GM21825 (cell line): Measurements from ENCODE around the gene ZNF132.
A peak's percentile ranks its signal among the peaks of the same experiment; 100 is the strongest.
"Not testable (repeated sequence)": the region's sequence is repeated elsewhere in the genome, so short reads cannot be mapped to it uniquely, and the experiment has no call there.

Experiments used
- ATAC-seq: cut with Tn5 transposase; IDR thresholded peaks from one replicate; pipeline ENCODE4 v1.9.1; 2021; ENCODE audit warnings: mild to moderate bottlenecking, moderate library complexity; ENCODE audit not compliant: unreplicated experiment

ZNF132 gene

DNA sequence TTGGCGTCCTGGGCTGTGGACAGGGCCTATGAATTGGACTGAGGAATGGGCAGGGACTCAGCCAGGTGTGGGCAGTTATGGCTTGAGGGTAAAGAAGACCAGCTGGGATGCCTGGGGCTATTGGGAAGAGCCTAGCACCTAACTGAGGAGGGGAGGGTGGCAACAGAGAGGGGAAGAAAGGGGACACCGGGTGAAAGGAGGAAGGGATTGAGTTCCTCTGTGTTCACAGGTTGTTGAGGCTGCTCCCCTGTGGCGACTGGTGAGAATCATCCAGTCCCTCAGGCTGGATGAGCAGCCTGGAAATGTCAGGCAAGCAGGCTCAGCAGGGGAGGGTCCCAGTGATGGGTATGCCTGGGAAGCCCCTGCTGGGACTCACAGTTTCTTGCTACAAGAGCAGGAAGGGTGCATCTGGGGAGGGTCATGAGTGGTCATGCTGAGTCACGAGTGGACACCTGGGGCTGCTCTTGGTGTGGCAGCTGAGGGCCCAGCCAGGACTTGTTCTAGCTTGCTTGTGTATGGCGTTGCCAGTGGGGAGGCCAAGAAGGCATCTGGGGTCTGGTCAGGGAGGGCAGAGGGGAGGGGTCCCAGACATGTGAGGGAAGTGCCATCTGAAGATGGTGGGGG lies 28.4 kb upstream of the ZNF132 start:
- no peak for ATAC-seq

DNA sequence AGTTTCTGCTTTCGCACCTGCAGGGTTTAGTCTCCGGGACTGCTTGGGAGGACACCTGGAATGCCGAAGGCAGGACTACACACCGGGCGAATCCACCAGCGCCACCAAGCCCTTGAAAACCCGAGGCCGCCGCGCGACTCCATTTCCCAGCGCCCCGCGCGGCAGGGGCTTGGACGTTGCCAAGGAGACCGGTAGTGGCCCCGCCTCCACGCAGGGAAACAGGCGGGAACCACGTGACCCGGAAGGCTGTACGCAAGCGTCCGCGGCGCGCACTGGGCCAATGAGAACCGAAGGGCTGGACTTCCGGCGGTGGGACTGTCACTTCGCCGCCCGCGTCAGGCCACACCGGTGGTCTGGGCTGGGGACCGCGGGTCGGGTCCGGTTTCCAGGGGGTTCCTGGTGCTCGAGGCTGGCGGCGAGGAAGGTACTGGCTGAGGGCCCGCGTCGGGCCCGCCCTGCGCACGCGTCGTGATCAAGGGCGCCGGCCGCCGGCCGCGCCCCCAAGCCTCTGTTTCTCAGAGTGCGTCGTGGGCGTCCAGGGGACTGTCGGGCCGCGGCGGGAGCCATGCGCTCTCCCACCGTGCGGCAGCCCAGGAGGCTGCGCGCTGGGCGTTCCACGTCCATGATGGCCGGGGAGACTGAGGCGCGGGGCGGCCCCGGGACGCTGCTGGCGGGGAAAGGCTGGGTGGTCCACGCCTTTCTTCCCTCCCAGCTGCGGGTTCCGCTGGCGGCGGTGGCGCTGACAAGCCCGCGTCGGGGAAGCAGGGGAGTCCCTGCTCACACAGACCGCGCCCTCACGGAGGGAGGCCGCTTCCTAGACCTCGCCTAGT lies 27.0 kb upstream of the ZNF132 start, which contains the start of gene ZNF324:
Gene ZNF324 (plus strand): TSS at position 321 of the 830 bp plus-strand sequence. CDS start 2,106 bp downstream, outside the sequence.
- ATAC-seq = peak; percentile 80

DNA sequence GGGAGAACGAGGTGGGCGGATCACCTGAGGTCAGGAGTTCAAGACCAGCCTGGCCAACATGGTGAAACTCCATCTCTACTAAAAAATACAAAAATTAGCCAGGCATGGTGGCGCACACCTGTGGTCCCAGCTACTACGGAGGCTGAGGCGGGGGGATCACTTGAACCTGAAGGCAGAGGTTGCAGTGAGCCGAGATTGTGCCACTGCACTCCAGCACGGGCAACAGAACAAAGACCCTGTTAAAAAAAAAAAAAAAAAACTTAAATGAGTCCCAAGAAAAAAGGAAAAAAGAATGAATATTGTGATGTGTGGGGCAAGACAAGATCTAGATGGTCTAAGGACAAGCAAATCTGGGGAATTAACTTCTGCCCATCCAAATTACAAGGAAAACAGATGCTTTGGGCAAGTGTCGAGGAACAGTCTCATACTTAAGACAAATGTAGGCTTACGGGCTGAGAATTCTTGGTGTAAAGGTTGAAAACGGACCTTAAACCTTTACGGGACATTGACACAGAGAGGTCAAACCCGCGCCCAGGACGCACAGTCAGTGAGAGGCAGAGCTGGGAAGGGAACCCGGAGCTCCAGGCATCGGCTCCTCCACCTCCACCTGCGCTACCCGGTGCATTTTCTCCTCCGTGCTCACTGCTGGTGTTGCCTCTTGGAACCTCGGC lies 26.3 kb upstream of the ZNF132 start:
- peak; percentile 18 for ATAC-seq

DNA sequence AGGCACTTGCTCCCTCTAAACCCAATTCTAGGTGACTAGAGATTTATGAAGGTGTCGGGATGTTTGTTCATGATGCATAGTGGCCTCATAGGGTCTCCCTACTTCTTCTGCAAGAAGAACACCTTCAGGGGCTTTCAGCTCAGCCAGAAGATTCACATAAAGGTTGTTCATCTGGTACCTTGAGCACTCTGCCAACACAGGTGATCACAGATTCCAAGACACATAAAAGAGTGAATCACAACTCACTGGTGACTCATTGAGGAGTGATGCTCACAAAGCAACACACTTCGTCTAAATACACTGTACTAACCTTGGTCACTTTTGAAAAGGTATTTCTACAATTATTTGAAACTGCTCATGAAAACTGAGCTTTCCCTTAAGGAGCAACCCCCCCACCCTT lies 20.1 kb upstream of the ZNF132 start:
- no peak for ATAC-seq

DNA sequence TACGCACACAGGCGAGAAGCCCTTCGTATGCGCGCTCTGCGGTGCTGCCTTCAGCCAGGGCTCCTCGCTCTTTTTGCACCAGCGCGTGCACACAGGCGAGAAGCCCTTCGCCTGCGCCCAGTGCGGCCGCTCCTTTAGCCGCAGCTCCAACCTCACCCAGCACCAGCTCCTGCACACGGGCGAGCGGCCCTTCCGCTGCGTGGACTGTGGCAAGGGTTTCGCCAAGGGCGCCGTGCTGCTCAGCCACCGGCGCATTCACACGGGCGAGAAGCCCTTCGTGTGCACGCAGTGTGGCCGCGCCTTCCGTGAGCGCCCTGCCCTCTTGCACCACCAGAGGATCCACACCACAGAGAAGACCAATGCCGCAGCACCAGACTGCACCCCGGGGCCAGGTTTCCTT lies 16.2 kb upstream of the ZNF132 start:
- ATAC-seq = no peak

DNA sequence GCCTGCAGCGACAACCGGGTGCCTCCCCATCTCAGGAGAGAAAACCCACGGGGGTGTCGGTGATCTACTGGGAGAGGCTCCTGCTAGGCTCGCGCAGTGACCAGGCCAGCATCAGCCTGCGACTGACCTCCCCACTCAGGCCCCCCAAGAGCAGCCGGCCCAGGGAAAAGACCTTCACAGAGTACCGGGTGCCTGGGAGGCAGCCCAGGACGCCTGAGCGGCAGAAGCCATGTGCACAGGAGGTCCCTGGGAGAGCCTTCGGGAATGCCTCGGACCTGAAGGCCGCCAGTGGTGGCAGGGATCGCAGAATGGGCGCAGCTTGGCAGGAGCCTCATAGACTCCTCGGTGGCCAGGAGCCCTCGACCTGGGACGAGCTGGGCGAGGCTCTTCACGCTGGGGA lies 15.4 kb upstream of the ZNF132 start:
- ATAC-seq = no peak

DNA sequence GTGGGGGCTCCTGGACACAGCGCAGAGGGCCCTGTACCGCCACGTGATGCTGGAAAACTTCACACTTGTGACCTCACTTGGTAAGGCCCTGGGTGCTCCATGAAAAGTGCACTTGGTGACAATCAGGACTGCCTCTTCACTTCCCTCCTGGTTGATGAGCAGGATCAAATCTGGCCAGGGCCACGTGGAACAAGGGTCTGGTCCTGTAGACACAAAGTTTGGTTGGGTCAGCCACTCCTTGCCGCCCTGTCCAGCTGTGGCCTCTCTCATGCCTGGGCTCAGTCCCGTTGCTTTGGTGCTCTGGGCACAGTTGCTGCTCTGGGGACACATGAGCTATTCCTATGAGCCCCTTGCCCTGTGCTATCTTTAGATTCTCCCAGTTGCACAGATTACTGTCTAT lies 13.8 kb upstream of the ZNF132 start:
- no peak for ATAC-seq

DNA sequence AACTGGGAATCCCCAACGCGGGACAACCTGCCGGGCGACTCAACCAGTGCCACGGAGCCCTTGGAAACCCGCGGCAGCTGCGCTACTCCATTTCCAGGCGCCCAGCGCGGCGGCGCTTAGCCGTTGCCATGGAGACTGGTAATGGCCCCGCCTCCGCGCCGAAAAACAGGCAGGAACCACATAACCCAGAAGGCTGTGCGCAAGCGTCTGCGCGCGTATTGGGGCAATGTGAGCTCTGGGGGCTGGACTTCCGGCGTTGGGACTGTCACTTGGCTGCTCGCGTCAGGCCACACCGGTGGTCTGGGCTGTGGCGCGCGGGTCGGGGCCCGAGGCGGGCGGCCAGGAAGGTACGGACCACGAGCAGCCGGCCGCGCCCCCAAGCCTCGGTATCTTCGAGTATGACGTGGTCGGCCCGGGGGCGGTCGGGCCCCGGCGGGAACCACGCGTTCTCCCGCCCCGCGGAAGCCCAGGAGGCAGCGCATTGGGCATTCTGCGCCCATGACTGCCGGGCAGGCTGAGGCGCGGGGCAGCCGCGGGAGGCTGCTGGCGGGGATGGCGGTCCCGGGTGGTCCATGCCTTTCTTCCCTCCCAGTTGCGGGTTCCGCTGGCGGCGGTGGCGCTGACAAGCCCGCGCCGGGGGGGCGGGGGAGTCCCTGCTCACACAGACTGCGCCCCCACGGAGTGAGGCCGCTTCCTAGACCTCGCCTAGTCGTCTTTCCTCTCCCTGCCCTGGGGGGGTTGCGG lies 11.6 kb upstream of the ZNF132 start, which contains the start of gene ZNF324B:
Gene ZNF324B (plus strand): TSS at position 265 of the 744 bp plus-strand sequence. CDS start 2,080 bp downstream, outside the sequence.
- peak; percentile 92 for ATAC-seq

DNA sequence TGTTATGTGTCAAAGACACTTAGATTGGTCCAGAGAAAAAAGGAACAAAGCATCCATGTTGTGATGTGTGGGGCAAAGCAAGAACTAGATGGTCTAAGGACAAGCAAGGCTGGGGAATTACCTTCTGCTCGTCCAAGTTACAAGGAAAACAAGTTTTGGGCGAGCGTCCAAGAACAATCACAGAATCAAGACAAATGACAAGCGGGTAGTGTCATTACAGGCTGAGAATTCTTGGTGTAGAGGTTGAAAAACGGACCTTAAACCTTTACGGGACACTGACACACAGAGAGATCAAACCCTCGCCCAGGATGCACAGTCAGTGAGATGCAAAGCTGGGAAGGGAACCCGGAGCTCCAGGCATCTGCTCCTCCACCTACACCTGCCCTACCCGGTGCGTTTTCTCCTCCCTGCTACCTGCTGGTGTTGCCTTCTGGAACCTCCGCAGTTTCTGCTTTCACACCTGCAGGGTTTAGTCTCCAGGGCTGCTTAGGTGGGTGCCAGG lies 11.0 kb upstream of the ZNF132 start:
- no peak for ATAC-seq

DNA sequence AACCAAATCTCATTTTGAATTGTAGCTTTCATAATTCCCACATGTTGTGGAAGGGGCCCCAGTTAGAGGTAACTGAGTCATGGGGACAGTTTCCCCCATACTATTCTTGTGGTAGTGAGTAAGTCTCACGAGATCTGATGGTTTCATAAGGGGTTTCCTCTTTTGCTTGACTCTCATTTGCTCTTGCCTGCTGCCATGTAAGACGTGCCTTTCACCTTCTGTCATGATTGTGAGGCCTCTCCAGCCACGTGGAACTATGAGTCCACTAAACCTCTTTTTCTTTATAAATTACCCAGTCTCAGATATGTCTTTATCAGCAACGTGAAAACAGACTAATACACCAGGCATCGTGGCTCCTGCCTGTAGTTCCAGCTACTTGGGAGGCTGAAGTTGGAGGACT lies 10.0 kb upstream of the ZNF132 start:
- not testable (repeated sequence) for ATAC-seq

DNA sequence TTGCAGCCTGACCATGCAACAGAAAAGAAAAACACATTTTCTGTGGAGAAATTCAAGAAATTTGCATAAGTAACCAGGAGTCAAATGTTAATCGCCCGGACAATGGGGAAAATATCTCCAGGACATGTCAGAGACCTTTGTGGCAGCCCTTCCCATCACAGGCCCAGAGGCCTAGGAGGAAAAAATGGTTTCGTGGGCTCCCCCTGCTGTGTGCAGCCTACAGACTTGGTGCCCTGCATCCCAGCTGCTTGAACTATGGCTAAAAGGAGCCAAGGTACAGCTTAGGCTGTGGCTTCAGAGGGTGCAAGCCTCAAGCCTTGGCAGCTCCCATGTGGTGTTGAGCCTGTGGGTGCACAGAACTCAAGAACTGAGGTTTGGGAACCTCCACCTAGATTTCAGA lies 8.9 kb upstream of the ZNF132 start:
- ATAC-seq = not testable (repeated sequence)

DNA sequence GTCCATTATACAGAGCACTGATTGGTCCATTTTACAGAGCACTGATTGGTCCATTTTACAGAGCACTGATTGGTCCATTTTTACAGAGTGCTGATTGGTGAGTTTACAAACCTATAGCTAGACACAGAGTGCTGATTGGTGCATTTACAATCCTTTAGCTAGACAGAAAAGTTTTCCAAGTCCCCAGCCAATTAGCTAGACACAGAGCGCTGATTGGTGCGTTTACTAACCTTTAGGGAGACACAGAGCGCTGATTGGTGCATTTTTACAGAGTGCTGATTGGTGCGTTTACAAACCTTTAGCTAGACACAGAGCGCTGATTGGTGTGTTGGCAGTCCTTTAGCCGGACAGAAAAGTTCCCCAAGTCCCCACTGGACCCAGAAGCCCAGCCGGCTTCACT lies 3.0 kb upstream of the ZNF132 start:
- not testable (repeated sequence) for ATAC-seq

DNA sequence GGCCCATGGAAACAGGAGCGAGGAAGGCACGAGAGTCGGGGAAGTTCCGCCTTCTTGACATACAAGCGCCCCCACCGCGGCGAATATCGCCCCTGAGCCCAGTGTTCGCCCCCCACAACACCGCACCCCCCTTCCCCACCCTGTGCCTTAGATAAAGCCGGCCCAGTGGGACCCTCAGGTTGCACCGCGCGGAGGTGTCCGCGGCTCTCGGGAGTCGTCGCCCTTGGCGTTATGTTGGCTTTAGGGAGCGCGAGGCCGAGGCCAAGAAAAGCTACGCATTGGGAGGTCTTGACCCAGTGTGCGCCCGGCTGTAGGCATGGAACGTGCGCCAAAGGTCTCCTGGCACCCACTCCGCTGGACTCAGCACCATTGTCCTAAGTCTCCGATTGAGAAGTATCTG lies 603 bp upstream of the ZNF132 start:
- no peak for ATAC-seq

DNA sequence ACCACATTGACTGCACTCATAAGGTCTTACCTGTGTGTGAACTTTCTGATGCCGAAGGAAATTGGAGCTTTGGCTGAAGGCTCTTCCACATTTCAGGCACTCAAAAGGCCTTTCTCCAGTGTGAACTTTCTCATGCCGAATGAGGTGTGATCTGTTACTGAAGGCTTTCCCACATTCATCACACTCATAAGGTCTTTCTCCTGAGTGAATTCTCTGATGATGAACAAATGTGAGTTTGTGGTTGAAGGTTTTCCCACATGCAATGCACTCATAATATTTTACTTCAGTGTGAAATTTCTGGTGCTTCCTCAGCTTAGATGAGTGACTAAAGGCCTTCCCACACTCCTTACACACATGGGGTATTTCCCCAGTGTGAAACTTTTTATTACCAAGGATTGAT lies 5.7 kb downstream of the ZNF132 start:
- no peak for ATAC-seq

DNA sequence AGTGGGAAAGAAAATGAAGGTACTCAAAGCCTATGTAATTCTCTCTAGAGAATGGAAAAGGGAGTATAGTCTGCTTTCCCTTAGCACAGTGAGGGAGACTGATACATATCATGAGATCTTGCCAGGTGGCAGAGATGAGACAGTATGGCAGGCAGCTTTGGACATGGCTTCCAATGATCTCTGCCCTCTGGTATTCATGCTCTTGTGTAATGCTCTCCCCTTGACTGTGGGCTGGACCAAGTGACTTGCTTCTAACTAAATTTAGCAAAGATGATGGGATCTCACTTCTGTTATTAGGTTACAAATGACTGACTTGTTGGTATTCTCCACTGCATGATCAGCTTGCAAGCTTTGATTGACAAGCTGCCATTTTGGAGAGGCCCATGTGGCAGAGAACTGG lies 10.2 kb downstream of the ZNF132 start:
- ATAC-seq = no peak

DNA sequence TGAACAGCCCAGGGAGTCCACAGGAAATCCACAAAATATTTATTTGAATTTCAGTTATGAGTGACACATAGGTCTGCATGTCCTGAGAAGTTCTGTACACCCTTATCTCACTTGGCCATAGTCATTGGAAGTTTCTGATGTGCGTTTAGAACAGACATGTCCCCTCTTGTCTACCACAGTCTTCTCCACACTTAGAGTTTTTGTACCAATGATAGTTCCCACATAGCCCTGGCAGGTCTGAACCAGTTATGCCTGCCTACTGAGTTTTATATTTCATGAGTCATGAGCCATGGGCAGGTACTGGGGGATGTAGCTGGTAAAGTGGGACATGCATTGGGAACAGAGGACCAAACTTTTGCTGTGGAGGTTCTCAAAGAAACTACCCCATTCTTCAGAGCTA lies 11.3 kb downstream of the ZNF132 start:
- ATAC-seq = no peak

DNA sequence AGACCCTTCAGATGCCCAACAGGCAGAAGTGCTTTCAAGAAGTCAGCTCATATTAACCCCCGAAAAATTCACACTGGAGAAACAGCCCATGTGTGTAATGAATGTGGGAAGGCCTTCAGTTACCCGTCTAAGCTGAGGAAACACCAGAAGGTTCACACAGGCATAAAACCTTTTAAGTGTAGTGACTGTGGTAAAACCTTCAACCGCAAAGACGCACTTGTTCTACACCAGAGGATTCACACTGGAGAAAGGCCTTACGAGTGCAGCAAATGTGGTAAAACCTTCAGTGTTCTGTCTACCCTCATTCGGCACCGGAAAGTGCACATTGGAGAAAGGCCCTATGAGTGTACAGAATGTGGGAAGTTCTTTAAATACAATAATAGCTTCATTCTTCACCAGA lies 22.9 kb downstream of the ZNF132 start:
- ATAC-seq = no peak

DNA sequence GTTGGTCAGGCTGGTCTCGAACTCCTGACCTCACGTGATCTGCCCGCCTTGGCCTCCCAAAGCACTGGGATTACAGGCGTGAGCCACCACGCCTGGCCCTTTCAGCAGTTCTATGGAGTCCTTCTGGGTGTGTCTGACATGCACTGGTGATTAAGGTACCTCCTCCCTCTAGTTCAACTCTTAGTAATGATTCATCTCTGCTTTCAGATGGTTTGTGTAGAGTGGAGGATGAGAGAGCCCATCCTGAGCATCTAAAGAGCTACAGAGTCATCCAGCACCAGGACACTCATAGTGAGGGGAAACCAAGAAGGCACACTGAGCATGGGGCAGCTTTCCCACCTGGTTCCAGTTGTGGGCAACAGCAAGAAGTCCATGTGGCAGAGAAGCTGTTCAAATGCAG lies 23.3 kb downstream of the ZNF132 start:
- no peak for ATAC-seq

DNA sequence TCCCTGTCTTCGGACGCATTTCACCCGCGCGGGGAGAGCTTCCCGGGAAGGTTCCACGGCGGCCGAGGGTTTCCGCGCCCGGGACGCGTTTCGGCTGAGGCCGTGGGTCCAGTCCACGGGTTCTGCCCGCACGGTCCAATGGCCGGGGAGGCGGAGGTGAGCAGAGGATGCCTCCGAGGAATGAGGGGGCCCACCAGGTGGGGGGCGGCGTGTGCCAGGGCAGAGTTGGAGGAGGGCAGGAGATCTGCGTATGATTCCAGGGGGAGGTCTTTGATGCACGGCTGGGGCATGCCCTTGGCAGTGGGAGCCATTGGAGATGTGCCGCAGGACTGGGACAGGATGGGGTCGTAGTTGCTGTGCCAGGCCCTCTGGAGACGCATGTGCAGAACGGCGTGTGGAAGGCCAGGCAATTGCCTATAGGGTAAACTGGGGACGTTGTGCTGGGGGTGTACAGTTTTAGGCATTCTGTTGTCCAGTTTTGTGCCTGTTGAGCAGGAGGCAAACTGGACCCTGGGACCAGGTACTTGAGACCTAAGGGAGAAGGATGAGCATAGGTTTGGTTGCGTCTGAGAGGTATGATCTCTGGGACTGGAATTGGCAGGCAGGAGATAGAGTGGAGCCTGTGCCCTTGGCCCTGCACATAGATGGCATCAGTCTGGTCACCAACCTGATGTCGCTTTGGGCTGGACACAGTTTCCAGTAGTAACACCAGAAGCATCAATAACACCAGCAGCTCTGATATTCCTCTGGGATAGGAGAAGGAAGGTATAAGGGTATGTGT lies 30.8 kb downstream of the ZNF132 start:
- peak; percentile 18 for ATAC-seq
